ENCODE results near the gene PRUNE2.
"Not testable (repeated sequence)": the region's sequence is repeated elsewhere in the genome, so short reads cannot be mapped to it uniquely, and the experiment has no call there.

The PRUNE2 gene, protein sequence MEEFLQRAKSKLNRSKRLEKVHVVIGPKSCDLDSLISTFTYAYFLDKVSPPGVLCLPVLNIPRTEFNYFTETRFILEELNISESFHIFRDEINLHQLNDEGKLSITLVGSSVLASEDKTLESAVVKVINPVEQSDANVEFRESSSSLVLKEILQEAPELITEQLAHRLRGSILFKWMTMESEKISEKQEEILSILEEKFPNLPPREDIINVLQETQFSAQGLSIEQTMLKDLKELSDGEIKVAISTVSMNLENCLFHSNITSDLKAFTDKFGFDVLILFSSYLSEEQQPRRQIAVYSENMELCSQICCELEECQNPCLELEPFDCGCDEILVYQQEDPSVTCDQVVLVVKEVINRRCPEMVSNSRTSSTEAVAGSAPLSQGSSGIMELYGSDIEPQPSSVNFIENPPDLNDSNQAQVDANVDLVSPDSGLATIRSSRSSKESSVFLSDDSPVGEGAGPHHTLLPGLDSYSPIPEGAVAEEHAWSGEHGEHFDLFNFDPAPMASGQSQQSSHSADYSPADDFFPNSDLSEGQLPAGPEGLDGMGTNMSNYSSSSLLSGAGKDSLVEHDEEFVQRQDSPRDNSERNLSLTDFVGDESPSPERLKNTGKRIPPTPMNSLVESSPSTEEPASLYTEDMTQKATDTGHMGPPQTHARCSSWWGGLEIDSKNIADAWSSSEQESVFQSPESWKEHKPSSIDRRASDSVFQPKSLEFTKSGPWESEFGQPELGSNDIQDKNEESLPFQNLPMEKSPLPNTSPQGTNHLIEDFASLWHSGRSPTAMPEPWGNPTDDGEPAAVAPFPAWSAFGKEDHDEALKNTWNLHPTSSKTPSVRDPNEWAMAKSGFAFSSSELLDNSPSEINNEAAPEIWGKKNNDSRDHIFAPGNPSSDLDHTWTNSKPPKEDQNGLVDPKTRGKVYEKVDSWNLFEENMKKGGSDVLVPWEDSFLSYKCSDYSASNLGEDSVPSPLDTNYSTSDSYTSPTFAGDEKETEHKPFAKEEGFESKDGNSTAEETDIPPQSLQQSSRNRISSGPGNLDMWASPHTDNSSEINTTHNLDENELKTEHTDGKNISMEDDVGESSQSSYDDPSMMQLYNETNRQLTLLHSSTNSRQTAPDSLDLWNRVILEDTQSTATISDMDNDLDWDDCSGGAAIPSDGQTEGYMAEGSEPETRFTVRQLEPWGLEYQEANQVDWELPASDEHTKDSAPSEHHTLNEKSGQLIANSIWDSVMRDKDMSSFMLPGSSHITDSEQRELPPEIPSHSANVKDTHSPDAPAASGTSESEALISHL (N-terminal part only)

DNA sequence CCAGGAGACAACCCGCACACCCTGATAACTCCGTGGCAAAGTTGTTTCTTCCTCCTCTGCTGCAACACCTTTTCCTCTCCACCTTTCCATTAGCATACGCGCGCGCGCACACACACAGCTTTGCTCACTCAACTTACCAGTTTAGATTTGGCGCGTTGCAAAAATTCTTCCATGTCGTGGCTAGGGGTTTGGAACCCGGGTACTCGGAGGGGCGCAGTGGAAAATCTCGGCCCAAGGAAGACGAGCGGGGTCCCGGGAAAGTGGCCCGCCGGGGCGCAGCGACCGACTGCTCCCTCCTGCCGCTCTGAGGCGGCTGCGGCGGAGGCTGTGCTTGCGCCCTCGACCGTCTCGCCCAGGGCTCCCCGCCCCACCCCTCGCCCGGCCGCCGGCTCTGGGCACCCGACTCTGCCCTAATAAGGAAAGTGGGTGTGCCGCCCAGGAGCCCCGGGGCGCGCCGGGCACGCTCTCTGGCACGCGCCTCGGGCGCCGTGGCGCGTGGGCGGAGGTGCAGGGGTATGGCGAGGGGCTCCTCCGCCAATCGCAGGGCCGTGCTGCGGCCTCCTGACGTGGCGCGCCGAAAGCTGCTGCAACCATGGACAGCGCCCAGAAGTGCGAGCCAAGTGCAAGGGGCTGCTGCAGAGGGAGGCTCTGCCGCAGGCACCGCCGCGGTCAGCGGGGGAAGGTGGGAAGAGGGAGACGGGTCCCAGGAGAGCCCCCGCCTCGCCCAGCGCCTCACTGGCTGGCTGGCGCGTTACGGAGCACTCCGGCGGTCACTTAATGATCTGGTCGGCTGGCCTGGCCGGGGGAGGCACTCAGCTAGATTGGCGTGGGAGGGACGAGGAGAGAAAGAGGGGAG is at the start of gene PRUNE2:
Gene PRUNE2 (minus strand): TSS at position 324 of the 856 bp plus-strand sequence. CDS start 151 bp downstream, at position 173.
- Mint-ChIP-seq H3K4me1 (ENCODE audit: low read depth) (peaks cover 4% of the 10 kb centered on the region), H3K27me3 (peaks cover 34% of the 10 kb centered on the region), H3K27ac (no peak within 1 kb of the TSS), H3K36me3 (no peaks in the 10 kb centered on the region), H3K4me3 (no peak within 1 kb of the TSS), H3K9me3 (ENCODE audit: low read depth) (no peaks in the 10 kb centered on the region)

DNA sequence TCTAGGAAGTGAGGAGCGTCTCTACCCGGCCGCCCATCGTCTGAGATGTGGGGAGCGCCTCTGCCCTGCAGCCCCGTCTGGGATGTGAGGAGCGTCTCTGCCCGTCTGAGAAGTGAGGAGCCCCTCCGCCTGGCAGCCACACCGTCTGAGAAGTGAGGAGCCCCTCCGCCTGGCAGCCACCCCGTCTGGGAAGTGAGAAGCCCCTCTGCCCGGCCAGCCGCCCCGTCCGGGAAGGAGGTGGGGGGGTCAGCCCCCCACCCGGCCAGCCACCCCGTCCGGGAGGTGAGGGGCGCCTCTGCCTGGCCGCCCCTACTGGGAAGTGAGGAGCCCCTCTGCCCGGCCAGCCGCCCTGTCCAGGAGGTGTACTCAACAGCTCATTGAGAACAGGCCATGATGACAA is 49.5 kb upstream of the PRUNE2 start:
- H3K36me3 Mint-ChIP-seq; H3K27ac Mint-ChIP-seq; H3K9me3 Mint-ChIP-seq (ENCODE audit: low read depth); H3K4me1 Mint-ChIP-seq (ENCODE audit: low read depth); H3K4me3 Mint-ChIP-seq; H3K27me3 Mint-ChIP-seq: not testable (repeated sequence)

DNA sequence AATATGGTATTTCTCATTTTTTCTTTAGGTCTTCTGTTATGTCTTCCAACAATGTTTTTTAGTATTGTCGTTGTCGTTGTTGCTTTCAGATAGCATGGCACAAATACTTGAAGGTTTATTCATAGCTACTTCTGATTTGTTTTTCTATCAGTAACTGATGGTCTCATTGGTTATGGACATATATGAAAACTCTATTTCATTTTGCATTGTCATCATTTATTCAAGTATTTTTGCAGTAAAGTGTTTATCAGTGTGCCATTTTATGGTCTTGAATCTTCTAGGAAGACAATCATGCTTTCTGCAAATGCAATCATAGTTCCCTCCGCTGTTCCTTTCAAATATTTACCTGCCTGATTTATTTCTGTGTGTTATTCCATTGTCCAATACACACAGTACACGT is 44.0 kb upstream of the PRUNE2 start:
- H3K27me3 Mint-ChIP-seq, result peaks cover 2% of the 10 kb centered on the region

DNA sequence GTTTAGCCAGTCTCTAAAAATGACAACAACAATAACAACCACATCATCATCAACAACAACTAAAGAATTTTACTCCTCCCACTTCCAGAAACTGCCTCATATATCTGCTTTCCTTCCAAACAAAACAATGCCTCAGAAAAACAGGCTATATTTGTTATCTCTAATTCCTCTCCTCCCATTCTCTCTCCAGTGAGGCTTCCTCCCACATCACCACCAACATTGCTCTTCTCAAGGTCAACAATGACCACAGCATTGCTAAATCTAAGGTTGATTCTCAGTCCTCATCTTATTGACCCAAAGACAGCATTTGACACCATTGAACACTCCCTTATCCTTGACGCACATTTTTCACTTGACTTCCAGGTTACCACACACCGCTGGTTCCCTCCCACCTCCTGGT is 38.1 kb upstream of the PRUNE2 start:
- Mint-ChIP-seq H3K9me3 (ENCODE audit: low read depth) (no peaks in the 10 kb centered on the region), H3K36me3 (no peaks in the 10 kb centered on the region), H3K27ac (no peak overlapping the region), H3K4me1 (ENCODE audit: low read depth) (no peaks in the 10 kb centered on the region), H3K4me3 (no peak overlapping the region), H3K27me3 (no peaks in the 10 kb centered on the region)

More for the DNA sequence above, 44.0 kb upstream of the PRUNE2 start:
- Mint-ChIP-seq H3K4me3 (no peak overlapping the region), H3K9me3 (ENCODE audit: low read depth) (no peaks in the 10 kb centered on the region), H3K36me3 (no peaks in the 10 kb centered on the region), H3K27ac (no peak overlapping the region), H3K4me1 (ENCODE audit: low read depth) (no peaks in the 10 kb centered on the region)

DNA sequence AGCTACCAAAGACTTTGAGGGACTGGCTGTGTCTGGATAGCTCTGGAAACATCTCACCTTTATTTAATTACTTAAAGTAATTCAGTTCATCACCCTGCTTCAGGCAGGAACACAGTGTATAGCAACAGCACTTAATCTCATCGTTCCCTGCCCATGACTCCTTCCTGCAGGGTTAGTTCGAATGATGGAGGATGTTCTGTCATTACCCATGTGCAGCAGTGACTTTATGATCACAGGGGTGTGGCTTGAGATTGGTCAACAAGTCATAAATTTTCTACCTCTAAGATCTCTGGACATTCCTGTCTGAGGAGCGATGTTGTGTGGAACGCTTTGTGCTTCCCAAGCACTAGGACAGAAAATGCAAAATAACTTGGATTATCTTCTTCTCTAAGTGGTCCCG is 37.1 kb upstream of the PRUNE2 start:
- Mint-ChIP-seq H3K36me3 (no peaks in the 10 kb centered on the region), H3K4me3 (no peak overlapping the region), H3K27ac (no peak overlapping the region), H3K9me3 (ENCODE audit: low read depth) (no peaks in the 10 kb centered on the region), H3K4me1 (ENCODE audit: low read depth) (no peaks in the 10 kb centered on the region), H3K27me3 (no peaks in the 10 kb centered on the region)

DNA sequence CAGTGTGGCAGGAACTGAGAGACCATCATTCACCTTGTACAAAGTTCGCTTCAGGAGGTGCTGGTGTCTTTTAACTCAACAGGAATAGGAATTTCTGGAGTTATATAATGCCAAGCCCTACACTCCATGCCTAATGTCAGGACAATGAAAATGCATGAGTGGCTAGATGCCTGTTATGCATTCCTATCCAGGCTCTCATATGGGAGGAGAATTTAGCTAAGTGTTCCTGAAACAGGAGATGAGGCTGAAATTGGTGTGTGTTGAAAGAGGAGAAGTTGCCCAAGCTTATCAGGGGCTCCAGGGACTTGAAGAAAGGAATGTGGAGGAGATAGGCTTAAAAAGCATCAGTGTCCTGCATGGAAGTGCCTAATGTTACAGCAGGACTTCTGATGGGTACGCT is 26.8 kb upstream of the PRUNE2 start:
- no peak overlapping the region for H3K4me3 Mint-ChIP-seq
- no peaks in the 10 kb centered on the region for H3K4me1 Mint-ChIP-seq (ENCODE audit: low read depth)
- H3K27me3 Mint-ChIP-seq, result no peaks in the 10 kb centered on the region
- no peaks in the 10 kb centered on the region for H3K9me3 Mint-ChIP-seq (ENCODE audit: low read depth)
- no peaks in the 10 kb centered on the region for H3K36me3 Mint-ChIP-seq
- no peak overlapping the region for H3K27ac Mint-ChIP-seq

DNA sequence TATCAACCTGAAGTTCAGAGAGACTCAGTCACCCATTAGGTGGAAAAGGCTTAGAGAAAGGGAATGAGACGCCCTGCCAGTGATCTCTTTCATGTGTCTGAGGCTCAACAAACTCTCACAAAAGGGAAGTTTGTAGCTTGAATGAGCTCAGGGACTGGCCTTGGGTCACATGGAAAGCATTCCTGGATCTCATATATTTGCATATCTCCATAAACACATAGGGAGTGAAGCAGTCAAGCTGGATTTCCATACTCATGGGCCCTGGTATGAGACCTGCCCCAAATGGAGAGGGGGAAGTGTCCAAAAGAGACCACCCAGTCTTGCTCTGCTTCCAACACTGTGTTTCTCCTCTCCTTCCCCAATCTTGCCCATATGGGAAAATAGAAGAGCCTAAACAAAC is 26.4 kb upstream of the PRUNE2 start:
- H3K27me3 Mint-ChIP-seq, result no peaks in the 10 kb centered on the region
- H3K4me3 Mint-ChIP-seq, result no peak overlapping the region
- no peak overlapping the region for H3K27ac Mint-ChIP-seq
- no peaks in the 10 kb centered on the region for H3K9me3 Mint-ChIP-seq (ENCODE audit: low read depth)
- no peaks in the 10 kb centered on the region for H3K36me3 Mint-ChIP-seq
- H3K4me1 Mint-ChIP-seq (ENCODE audit: low read depth), result no peaks in the 10 kb centered on the region

DNA sequence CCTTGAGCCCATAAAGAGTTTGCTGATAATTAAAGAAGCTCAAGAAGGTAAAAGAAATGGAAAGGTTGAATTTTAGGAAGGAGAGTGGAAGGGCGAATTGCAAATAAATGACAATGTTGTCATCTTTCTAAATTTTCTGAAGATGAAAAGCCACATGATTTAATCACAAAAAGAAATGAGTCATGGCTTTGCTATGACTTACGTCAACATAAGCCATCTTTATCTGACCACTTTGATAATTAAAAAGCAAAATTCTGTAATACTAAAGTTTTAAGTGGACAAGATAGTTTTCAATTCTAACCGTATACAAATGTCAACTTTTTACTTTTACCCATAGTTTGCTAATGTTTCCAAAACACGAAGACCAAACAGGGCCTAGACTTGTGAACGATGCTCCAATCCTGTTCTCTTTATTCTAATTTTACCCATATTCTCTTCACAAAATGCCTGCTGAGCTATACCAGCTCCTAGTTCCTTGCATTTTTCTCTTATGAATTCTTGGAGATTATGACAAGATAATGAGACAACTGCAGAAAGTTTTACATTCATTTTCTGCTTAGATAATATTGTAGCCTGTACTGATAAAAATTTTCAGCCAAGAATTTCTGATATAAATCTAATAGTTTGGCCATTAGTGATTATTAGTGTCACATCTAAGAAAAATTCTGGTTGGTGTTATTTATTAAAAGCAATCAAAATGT is 21.8 kb upstream of the PRUNE2 start:
- H3K27me3 Mint-ChIP-seq, result no peaks in the 10 kb centered on the region
- H3K27ac Mint-ChIP-seq, result no peak overlapping the region
- H3K9me3 Mint-ChIP-seq (ENCODE audit: low read depth), result no peaks in the 10 kb centered on the region

DNA sequence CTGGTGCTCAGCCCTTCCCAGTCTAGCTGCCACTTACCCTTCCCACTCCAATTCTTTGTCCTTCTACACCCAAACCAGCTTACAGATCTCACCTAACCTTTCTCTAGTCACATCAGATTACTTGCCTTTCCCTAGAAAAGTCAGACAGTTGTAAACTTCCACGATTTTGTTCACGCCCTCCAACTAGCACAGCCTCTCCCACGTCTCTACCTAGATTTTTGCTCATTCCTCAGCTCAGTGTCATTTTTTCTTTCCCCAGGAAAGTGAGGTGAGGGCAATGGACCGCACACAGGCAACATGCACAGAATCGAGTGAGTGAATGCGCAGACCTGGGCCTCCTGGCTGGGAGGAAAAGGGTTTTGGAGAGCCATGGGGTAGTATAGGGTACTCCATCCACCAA is 20.9 kb upstream of the PRUNE2 start:
- Mint-ChIP-seq H3K4me1 (ENCODE audit: low read depth) (no peaks in the 10 kb centered on the region), H3K27me3 (no peaks in the 10 kb centered on the region), H3K36me3 (no peaks in the 10 kb centered on the region), H3K4me3 (no peak overlapping the region), H3K9me3 (ENCODE audit: low read depth) (no peaks in the 10 kb centered on the region), H3K27ac (no peak overlapping the region)

More for the DNA sequence above, 21.8 kb upstream of the PRUNE2 start:
- no peaks in the 10 kb centered on the region for H3K36me3 Mint-ChIP-seq
- H3K4me3 Mint-ChIP-seq, result no peak overlapping the region
- H3K4me1 Mint-ChIP-seq (ENCODE audit: low read depth), result no peaks in the 10 kb centered on the region

DNA sequence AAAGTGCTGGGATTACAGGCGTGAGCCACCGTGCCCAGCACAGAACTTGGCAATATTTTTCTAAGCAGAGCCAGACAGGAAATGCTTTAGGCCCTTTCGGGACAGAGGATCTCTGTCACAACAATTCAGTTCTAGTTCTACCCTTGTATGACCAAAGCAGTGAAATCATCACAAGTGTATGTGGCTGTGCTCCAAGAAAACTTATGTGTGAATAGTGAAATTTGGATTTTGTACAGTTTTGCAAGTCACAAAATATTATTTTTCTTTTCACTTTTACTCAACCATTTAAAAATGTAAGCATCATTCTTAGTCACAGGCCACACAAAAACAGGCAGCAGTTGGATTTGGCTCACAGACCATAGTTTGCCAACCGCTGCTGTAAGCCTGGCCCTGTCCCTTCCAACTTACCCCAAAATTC is 20.4 kb upstream of the PRUNE2 start:
- no peaks in the 10 kb centered on the region for H3K4me1 Mint-ChIP-seq (ENCODE audit: low read depth)
- H3K4me3 Mint-ChIP-seq, result no peak overlapping the region
- H3K27ac Mint-ChIP-seq, result no peak overlapping the region
- H3K9me3 Mint-ChIP-seq (ENCODE audit: low read depth), result no peaks in the 10 kb centered on the region
- H3K27me3 Mint-ChIP-seq, result no peaks in the 10 kb centered on the region
- H3K36me3 Mint-ChIP-seq, result no peaks in the 10 kb centered on the region

DNA sequence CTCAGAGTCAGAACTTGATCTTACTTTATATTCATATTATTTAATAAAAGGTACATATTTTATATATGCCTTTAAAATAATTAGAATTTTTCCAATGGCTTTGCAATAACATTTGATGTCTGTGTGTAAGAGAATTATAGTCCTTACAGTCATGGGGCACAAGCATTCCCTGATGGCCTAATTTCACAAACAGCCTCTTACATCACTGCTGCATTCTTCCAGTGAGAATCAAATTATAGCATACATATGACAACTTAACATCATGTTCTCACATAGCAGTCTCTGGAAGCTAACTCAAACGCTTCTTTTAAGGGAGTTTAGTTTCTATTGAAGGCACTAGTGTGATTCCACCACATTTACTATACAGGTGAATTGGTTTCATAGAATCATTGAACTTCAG is 15.3 kb upstream of the PRUNE2 start:
- Mint-ChIP-seq H3K4me1 (ENCODE audit: low read depth) (no peaks in the 10 kb centered on the region), H3K27me3 (peaks cover 13% of the 10 kb centered on the region), H3K9me3 (ENCODE audit: low read depth) (no peaks in the 10 kb centered on the region), H3K27ac (no peak overlapping the region), H3K36me3 (no peaks in the 10 kb centered on the region), H3K4me3 (no peak overlapping the region)

DNA sequence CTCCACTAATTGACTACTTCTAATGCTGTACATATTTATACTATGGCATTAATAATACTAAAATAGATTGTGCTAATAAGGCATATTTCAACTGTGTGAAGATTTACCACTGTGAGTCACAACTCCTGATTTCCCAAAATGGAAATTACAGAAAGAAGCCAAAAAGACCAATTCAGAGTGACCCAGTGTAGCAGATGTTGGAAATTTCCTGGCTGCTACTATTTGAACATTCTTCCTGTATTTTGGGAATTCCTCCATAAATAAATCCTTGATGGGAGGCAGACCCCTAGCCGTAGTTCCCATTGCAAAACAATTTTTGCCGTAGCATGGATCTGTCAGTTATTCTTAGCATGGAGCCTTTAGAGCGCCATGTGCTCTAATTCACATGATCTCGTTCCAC is 11.4 kb upstream of the PRUNE2 start:
- no peak overlapping the region for H3K27ac Mint-ChIP-seq
- H3K4me1 Mint-ChIP-seq (ENCODE audit: low read depth), result no peaks in the 10 kb centered on the region
- H3K4me3 Mint-ChIP-seq, result no peak overlapping the region
- peaks cover 18% of the 10 kb centered on the region for H3K27me3 Mint-ChIP-seq
- H3K36me3 Mint-ChIP-seq, result no peaks in the 10 kb centered on the region
- H3K9me3 Mint-ChIP-seq (ENCODE audit: low read depth), result no peaks in the 10 kb centered on the region

DNA sequence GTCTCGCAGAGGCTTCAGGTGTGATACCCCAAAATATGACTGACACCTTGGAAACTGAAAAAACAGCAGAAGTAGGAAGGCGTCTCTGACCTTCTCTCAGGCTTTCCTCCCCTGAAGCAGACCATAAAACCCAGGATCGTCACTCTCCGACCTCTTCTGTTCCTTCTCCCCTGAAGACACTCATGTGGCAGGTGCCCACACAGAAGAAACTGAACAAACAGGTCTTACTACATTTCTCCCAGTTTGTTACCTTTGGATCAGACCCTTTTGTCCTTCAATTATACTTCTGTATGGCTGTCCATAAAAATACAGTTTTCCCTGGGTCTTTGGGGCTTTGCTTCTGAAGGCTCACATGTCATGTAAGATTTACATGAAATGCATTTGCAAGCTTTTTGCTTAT is 10.3 kb upstream of the PRUNE2 start:
- Mint-ChIP-seq H3K4me3 (no peak overlapping the region), H3K27ac (no peak overlapping the region), H3K36me3 (no peaks in the 10 kb centered on the region), H3K27me3 (peaks cover 18% of the 10 kb centered on the region), H3K9me3 (ENCODE audit: low read depth) (no peaks in the 10 kb centered on the region), H3K4me1 (ENCODE audit: low read depth) (no peaks in the 10 kb centered on the region)

DNA sequence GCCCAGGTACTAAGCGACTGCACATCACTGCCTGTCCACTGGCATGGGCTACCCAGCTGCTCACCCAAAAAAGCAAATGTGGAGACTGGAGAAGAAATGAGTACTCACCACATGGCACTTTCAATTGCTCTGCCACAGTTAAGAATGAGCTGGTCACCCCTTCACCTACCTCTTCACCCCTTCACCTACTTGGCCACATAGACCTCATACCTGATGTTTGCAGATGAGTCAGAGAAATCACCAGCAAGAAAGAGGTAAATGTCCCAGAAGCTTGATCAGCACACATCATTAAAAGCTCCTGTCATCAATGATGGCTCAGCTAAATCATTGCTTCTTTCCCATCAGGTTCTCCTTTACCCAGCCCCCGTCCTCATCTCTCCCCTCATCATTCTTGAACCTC is 7.6 kb upstream of the PRUNE2 start:
- Mint-ChIP-seq H3K4me1 (ENCODE audit: low read depth) (no peaks in the 10 kb centered on the region), H3K4me3 (no peak overlapping the region), H3K9me3 (ENCODE audit: low read depth) (no peaks in the 10 kb centered on the region), H3K27ac (no peak overlapping the region), H3K36me3 (no peaks in the 10 kb centered on the region), H3K27me3 (peaks cover 23% of the 10 kb centered on the region)

All from activated naive CD8-positive, alpha-beta T cell (primary cell).